K562 (cell line): ENCODE results near the gene MIP. TPM values are rescaled to one million over a fixed set of nuclear protein-coding genes. Genes with fewer than 3 reads are reported as not detected.

Experiments used
- E2F1 ChIP-seq: sonication (generic); formaldehyde crosslinking; IDR thresholded peaks from 2 replicates; pipeline ENCODE4 v1.8.1; 2023; ENCODE audit warnings: mild to moderate bottlenecking, missing genetic modification reagents, moderate library complexity
- GABPA ChIP-seq: fragments of 200-800 bp; sonication (Bioruptor generic); conservative IDR thresholded peaks from 2 replicates; pipeline ENCODE4 v1.6.1; 2016; ENCODE audit warnings: low read depth, missing genetic modification characterization, missing compliant biosample characterization
- HNRNPUL1 ChIP-seq: fragments of 200-400 bp; formaldehyde crosslinking; IDR thresholded peaks from 2 replicates; pipeline ENCODE4 v1.6.1; 2017; ENCODE audit warnings: low read length
- MECOM ChIP-seq: fragments of 250-450 bp; sonication (Bioruptor Pico); IDR thresholded peaks from 2 replicates; pipeline ENCODE4 v1.8.0; 2022; ENCODE audit warnings: inconsistent platforms
- MEF2D ChIP-seq: conservative IDR thresholded peaks from 2 replicates; pipeline ENCODE4 v1.6.1; 2016; ENCODE audit warnings: low read depth, missing genetic modification characterization, missing compliant biosample characterization
- NFE2L1 ChIP-seq: fragments of 450-650 bp; IDR thresholded peaks from 2 replicates; pipeline ENCODE4 v1.6.1; 2016; ENCODE audit warnings: missing genetic modification characterization, low read depth, mild to moderate bottlenecking, missing compliant biosample characterization, moderate library complexity, borderline replicate concordance
- PCBP2 ChIP-seq: fragments of 200-400 bp; formaldehyde crosslinking; IDR thresholded peaks from 2 replicates; pipeline ENCODE4 v1.6.1; 2018; ENCODE audit warnings: low read length, low read depth, mild to moderate bottlenecking, moderate library complexity; ENCODE audit not compliant: poor library complexity, severe bottlenecking
- POU5F1 ChIP-seq: fragments of 150-350 bp; IDR thresholded peaks from 2 replicates; pipeline ENCODE4 v1.6.1; 2014; ENCODE audit warnings: borderline replicate concordance, low read length, low read depth, mild to moderate bottlenecking; ENCODE audit not compliant: partially characterized antibody
- PRPF4 ChIP-seq: fragments of 200-400 bp; formaldehyde crosslinking; IDR thresholded peaks from one replicate; pipeline ENCODE4 v1.6.1; 2017; ENCODE audit warnings: low read length, low read depth, mild to moderate bottlenecking; ENCODE audit not compliant: insufficient read depth, poor library complexity, severe bottlenecking
- RAD51 ChIP-seq: fragments of 450-650 bp; IDR thresholded peaks from 2 replicates; pipeline ENCODE4 v1.7.1; 2016; ENCODE audit warnings: low read depth, mild to moderate bottlenecking, borderline replicate concordance
- RB1 ChIP-seq: fragments of 450-650 bp; IDR thresholded peaks from 2 replicates; pipeline ENCODE4 v1.6.1; 2017; ENCODE audit warnings: low read depth, mild to moderate bottlenecking
- SAP30 ChIP-seq: fragments of 200-600 bp; sonication (generic); IDR thresholded peaks from 2 replicates; pipeline ENCODE4 v1.6.1; 2012; ENCODE audit warnings: borderline replicate concordance, low read depth, mild to moderate bottlenecking, moderate library complexity, low read length, control low read depth, inconsistent platforms; ENCODE audit not compliant: insufficient read depth, poor library complexity, severe bottlenecking
- TCF7L2 ChIP-seq: fragments of 150-350 bp; IDR thresholded peaks from 2 replicates; pipeline ENCODE4 v1.6.1; 2016; ENCODE audit warnings: low read depth, mild to moderate bottlenecking, low read length, moderate library complexity
- TEAD4 ChIP-seq, 2 experiments: sonication (generic) in 1 of 2; formaldehyde crosslinking in 1 of 2; IDR thresholded peaks; 2 replicates each; pipeline versions ENCODE4 v1.6.1 to v1.8.0; 2012 to 2022; ENCODE audit warnings: borderline replicate concordance in 1 of 2, inconsistent platforms in 1 of 2, low read length in 1 of 2, mild to moderate bottlenecking in 1 of 2, missing genetic modification reagents in 1 of 2
- TSC22D4 ChIP-seq: fragments of 450-650 bp; IDR thresholded peaks from 2 replicates; pipeline ENCODE4 v1.6.1; 2016; ENCODE audit warnings: missing genetic modification characterization, missing biosample characterization, control low read depth
- YBX1 ChIP-seq: fragments of 450-650 bp; IDR thresholded peaks from 2 replicates; pipeline ENCODE4 v1.7.1; 2016; ENCODE audit warnings: mild to moderate bottlenecking
- ZNF12 ChIP-seq: sonication (generic); formaldehyde crosslinking; IDR thresholded peaks from 2 replicates; pipeline ENCODE4 v1.4.0; 2020; ENCODE audit warnings: mild to moderate bottlenecking, missing genetic modification reagents
- ZNF507 ChIP-seq: conservative IDR thresholded peaks from 2 replicates; pipeline ENCODE4 v1.6.1; 2017; ENCODE audit warnings: missing genetic modification characterization, missing compliant biosample characterization
- polyA plus RNA-seq, 8 experiments: library from polyadenylated mRNA; depleted of rRNA in 4 of 8; stranded (reverse) in 5 of 8; unstranded in 3 of 8; fragments of >200 nt; fragmentation: Nextera tagmentation in 2 of 8; fragmentation: Illumina TruSeq in 1 of 8; extraction: Ambion mirVana in 2 of 8; extraction: Trizol in 1 of 8; gene quantifications; 2 replicates each; pipeline versions ENCODE4 v1.2.1 to v1.2.3, GENCODE V29; 2011 to 2014; ENCODE audit warnings: inconsistent platforms in 1 of 8, missing spikeins in 1 of 8
- total RNA-seq, 7 experiments: library from RNA; depleted of rRNA in 6 of 7; stranded (reverse); fragments of >200 nt in 6 of 7; fragmentation: Illumina TruSeq in 2 of 7; extraction: Trizol in 2 of 7; gene quantifications; 2 replicates each; pipeline versions ENCODE4 v1.2.1 to v1.2.3, GENCODE V29; 2011 to 2021; ENCODE audit warnings: low replicate concordance in 1 of 7
- TF ChIP-seq, protein P1 (sequence below): sonication (generic); formaldehyde crosslinking; IDR thresholded peaks from 2 replicates; pipeline ENCODE4 v1.5.0; 2020; ENCODE audit warnings: missing genetic modification reagents
- TF ChIP-seq, protein P2 (sequence below), 2 experiments: IDR thresholded peaks; 2 replicates each; pipeline ENCODE4 v1.6.1; 2011; ENCODE audit warnings: borderline replicate concordance in 1 of 2, control low read depth in 1 of 2, low read depth in 1 of 2, low read length in 1 of 2, mild to moderate bottlenecking in 1 of 2, mixed read lengths in 1 of 2, moderate library complexity in 1 of 2; ENCODE audit not compliant: insufficient read depth in 1 of 2, insufficient read length in 1 of 2, poor library complexity in 1 of 2, severe bottlenecking in 1 of 2; ENCODE audit errors: extremely low read depth in 1 of 2
- TF ChIP-seq, protein P3 (sequence below): fragments of 250-450 bp; sonication (Bioruptor Pico); IDR thresholded peaks from 2 replicates; pipeline ENCODE4 v1.9.0; 2021; ENCODE audit warnings: mild to moderate bottlenecking, inconsistent platforms

Gene MIP
- total and polyA plus RNA-seq, 9 of the 15 experiments (the other 6 are each of a cell fraction or from before 2014, with no cell fraction given), result 0.09 to 0.36 (median 0.19) TPM; not detected in 5

DNA sequence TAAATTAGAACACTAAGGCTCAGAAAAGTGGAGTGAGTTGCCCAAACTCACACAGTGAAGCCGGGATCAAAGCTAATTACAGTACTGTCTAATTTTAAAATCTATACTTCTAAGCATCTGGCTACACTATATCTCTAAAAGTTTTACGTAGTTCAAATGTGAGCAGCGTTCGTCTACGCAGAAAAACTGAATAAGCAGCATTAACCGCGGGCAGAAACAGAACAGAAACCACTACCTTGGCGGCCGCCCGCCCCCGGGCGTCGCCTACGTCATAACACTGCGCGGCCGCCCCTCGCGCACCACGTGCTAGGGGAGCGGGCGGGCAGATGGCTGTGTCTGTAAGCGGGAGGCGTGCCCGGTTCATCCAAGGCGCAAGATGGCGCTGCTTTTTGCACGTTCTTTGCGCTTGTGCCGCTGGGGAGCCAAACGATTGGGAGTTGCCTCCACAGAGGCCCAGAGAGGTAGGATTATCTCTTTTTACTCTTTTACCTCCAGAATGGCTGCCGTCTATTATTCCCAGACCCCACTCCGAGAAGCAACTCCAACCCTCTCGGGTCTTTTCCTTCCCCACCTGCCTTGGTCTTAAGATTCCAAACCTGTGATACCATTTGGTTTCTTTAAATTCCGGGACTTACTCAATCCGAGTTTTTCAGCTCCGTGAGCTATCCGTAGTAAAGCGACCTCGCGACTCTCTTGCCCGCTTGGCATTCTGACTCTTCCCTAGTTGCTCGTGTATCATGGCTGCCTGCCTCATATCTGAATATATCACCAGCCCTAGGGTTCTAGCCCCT, 14.0 kb upstream of the MIP start, which contains the start of gene SPRYD4 (continued):
- TF ChIP-seq, protein P1, sequence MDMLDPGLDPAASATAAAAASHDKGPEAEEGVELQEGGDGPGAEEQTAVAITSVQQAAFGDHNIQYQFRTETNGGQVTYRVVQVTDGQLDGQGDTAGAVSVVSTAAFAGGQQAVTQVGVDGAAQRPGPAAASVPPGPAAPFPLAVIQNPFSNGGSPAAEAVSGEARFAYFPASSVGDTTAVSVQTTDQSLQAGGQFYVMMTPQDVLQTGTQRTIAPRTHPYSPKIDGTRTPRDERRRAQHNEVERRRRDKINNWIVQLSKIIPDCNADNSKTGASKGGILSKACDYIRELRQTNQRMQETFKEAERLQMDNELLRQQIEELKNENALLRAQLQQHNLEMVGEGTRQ (CRISPR knock-in tag), result peak; percentile 94
- TF ChIP-seq HNRNPUL1 (no peak), PRPF4 (no peak), E2F1 (CRISPR knock-in tag) (peak; percentile 41; the same call in 1 of the 2 replicates), TCF7L2 (no peak), MECOM (CRISPR knock-in tag) (no peak), MEF2D (tag) (no peak), NFE2L1 (tag) (no peak), PCBP2 (no peak), RB1 (peak; percentile 92), POU5F1 (no peak), TSC22D4 (tag) (no peak), RAD51 (peak; percentile 87), GABPA (tag) (peak; percentile 39; the same call in 1 of the 2 replicates), YBX1 (no peak), ZNF507 (tag) (no peak), TEAD4 (IDR thresholded peaks at IDR 0.05; ENCODE audit: low read length) (peak; percentile 42; the same call in 1 of the 2 replicates), TEAD4 (CRISPR knock-in tag; IDR thresholded peaks at IDR 0.05; ENCODE audit: borderline replicate concordance) (no peak), SAP30 (peak; percentile 93), ZNF12 (CRISPR knock-in tag) (no peak)
- TF ChIP-seq, protein P2, sequence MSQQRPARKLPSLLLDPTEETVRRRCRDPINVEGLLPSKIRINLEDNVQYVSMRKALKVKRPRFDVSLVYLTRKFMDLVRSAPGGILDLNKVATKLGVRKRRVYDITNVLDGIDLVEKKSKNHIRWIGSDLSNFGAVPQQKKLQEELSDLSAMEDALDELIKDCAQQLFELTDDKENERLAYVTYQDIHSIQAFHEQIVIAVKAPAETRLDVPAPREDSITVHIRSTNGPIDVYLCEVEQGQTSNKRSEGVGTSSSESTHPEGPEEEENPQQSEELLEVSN (IDR thresholded peaks at IDR 0.05; ENCODE audit: borderline replicate concordance in 1 of 2, extremely low read depth in 1 of 2, insufficient read depth in 1 of 2, insufficient read length in 1 of 2, low read depth in 1 of 2, low read length in 1 of 2, poor library complexity in 1 of 2, severe bottlenecking in 1 of 2), result peak; percentile 96 to 99
- TF ChIP-seq, protein P3, sequence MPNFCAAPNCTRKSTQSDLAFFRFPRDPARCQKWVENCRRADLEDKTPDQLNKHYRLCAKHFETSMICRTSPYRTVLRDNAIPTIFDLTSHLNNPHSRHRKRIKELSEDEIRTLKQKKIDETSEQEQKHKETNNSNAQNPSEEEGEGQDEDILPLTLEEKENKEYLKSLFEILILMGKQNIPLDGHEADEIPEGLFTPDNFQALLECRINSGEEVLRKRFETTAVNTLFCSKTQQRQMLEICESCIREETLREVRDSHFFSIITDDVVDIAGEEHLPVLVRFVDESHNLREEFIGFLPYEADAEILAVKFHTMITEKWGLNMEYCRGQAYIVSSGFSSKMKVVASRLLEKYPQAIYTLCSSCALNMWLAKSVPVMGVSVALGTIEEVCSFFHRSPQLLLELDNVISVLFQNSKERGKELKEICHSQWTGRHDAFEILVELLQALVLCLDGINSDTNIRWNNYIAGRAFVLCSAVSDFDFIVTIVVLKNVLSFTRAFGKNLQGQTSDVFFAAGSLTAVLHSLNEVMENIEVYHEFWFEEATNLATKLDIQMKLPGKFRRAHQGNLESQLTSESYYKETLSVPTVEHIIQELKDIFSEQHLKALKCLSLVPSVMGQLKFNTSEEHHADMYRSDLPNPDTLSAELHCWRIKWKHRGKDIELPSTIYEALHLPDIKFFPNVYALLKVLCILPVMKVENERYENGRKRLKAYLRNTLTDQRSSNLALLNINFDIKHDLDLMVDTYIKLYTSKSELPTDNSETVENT, result peak; percentile 79
